ENCODE data around the gene NBEAL1.
"Not testable (repeated sequence)": the region's sequence is repeated elsewhere in the genome, so short reads cannot be mapped to it uniquely, and the experiment has no call there.

The NBEAL1 gene

DNA sequence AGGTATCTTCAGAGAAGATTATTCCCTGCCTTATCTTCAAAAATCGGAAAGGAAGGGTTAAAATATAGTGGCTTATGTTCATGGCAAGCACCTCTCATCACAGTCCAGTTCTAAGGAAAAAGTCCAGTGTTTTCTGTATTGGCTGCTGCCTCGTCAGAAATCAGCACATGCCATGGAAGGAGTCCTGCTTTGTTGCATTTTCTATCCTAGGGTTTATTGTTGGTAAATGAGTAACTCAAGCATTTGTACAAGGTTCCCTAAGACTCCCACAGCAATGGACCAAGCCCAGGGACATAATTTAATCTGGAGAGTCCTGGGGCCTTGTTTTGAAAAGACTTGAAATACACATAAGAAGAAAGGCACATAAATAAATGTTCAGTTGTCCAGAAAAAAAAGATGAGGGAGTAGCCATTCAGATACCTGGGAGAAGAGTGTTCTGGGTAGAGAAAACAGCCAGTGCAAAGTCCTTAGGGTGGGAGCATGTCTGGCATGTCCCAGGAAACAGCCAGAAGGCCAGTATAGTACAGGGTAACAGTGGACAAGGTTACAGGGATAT is 26.4 kb downstream of the NBEAL1 start:
- DNase-seq = no peak

DNA sequence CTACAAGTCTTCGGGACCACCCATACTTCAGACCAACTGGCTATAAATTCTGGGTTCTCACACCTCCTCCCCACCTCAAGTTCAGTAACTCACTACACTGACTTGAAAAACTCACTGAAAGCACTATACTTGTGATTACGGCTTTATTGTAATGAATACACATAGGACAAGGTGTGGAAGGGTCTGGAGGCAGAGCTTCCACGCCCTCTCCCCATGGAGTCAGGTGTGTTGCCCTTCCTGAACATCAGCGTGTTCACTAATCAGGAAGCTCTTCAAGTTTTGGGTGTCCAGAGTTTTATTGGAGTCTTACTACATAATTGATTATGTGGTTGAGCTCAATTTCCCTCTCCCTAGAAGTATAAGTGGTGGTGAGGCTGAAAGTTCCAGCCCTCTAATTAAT is 27.5 kb downstream of the NBEAL1 start:
- DNase-seq = no peak

DNA sequence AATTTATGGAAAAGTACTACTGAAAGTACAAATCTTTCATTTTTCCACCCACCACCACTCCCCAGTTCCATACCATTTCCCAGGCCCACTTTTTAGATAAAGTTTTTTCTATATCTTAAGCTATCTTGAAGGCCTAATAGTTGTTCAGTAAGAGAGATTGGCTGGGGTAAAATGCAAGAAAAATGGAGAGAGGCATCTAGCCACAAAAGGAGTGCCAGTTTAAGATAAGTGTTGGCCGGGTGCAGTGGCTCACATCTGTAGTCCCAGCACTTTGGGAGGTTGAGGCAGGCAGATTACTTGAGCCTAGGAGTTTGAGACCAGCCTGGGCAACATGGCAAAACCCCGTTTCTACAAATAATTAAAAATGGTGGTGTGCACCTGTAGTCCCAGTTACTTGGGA is 28.6 kb downstream of the NBEAL1 start:
- no peak for DNase-seq

DNA sequence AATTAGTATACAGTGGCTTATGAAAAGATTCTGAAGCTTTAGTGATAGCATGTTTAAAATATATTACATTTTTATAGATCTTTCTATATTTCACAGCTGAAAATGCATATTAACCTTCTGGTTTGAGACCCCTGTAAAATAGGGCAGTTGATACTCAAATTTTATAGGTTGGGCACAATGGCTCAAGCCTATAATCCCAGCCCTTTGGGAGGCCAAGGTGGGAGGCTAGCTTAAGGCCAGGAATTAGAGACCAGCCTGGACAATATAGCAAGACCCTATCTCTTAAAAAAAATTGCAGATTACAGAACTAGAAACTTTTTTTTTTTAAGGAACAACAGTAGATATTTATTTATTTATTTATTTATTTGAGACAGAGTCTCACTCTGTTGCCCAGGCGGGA is 31.2 kb downstream of the NBEAL1 start:
- no peak for DNase-seq

DNA sequence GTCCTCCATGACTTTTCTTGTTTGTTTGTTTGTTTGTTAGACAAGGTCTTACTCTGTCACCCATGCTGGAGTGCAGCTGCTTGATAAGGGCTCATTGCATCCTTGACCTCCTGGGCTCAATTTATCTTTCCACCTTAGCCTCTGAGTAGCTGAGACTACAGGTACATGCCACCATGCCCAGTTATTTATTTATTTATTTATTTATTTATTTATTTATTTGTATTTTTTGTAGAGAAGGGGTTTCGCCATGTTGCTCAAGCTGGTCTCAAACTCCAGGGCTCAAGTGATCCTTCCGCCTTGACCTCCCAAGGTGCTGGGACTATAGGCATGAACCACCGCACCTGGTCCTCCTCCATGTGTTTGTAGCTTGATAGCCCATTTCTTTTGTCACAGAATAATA is 37.9 kb downstream of the NBEAL1 start:
- DNase-seq = no peak

DNA sequence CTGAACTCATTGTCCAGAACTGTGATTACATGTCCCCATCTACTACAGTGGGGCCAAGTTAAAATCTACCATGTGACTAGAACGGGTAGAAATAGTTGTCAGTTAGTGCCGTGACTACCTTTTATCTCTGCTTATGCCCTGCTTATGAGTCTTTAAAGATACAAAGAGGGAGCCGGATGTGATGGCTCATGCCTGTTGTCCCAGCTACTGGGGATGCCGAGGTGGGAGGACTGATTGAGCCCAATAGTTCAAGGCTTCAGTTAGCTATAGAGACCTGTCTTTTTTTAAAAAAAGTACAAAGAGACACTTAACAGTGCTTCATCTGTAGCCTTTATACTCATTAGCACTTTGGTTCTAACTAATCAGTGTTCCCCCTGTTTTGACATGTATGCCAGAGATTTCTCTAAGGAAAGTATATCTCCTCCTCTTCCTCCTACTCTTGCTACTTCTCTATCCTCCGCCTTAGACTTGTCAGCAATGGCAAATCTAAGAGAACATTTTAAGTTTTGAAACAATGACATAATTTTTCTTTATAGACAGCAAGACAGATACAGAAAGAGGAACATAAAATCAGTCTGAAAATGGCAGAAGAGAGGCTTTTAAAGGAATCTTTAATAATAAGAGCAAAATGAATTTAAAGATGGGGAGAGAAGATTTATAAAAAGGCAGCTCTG is 45.0 kb downstream of the NBEAL1 start:
- no peak for DNase-seq

DNA sequence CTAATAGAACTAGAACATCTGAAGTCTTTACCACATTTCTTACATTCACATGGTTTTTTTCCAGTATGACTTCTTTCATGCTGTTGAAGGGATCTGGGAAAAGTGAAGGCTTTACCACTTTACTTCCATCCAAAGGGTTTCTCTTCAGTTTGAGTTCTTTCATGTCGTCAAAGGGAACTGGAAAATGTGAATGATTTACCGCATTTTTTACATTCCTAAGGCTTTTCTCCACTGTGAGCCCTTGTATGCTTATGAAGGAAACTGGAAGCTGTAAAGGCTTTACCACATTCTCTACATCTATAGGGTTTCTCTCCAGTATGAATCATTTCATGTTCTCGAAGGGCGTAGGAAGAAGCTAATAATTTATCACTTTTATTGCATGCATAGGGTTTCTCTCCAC is 46.7 kb downstream of the NBEAL1 start:
- no peak for DNase-seq

DNA sequence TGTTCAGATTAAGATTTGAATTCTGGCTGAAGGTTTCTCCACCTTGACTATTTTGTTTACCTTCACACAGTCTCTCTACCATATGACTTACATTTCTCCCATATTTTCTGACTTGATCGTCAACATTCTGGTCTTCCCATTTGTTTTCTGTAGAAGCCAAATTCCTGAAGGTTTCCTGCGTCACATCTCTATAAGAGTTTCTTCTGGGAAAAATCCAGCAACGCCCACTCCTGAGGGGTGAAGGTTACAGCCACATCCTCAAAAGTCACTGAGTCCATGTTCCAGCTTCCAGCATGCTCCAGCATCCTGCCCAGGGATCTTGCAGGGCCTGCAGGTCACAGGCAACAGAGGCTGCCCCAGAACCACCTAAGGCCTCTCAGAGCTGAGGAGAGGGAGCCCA is 47.5 kb downstream of the NBEAL1 start:
- DNase-seq = no peak

DNA sequence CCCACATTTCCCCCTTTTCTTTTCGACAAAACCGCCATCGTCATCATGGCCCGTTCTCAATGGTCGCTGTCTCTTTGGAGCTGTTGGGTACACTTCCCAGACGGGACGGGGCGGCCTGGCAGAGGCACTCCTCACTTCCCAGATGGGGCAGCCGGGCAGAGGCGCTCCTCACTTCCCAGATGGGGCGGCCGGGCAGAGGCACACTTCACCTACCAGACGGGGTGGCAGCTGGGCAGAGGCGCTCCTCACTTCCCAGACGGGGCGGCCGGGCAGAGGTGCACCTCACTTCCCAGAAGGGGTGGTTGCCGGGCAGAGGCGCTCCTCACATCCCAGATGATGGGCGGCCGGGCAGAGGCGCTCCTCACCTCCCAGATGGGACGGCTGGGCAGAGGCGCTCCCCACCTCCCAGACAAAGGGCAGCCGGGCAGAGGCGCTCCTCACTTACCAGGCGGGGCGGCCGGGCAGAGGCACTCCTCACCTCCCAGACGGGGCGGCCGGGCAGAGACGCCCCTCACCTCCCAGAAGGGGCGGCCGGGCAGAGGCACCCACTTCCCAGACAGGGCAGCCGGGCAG is 51.9 kb downstream of the NBEAL1 start:
- not testable (repeated sequence) for DNase-seq

DNA sequence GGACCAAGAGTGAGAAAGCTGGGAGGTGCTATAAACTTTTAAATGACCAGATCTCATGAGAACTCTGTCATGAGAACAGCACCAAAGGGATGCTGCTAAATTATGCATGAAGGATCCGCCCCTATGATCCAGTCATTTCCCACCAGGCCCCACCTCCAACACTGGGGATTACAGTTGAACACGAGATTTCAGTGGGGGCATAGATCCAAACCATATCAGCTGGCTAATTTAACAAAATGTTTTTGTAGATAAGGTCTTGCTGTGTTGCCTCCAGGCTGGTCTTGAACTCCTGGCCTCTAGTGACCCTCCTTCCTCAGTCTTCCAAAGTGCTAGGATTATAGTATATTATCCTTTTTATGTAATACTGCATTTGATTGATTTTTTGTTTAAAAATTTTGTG is 56.0 kb downstream of the NBEAL1 start:
- no peak for DNase-seq

DNA sequence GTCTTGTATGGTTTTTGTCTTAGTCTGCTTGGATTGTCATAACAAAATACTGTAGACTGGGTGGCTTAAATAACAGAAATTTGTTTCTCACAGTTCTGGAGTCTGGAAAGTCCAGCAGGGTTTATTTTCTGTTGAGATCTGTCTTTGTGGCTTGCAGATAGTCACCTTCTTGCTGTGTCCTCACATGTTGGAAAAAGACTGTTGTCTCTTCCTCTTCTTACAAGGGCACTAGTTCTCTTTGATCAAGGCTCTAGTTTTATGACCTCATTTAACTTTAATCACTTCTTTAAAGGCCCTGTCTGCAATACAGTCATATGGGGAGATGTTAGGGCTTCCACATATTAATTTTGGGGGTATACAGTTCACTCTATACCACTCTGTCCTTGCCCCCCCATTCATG is 56.5 kb downstream of the NBEAL1 start:
- DNase-seq = no peak

DNA sequence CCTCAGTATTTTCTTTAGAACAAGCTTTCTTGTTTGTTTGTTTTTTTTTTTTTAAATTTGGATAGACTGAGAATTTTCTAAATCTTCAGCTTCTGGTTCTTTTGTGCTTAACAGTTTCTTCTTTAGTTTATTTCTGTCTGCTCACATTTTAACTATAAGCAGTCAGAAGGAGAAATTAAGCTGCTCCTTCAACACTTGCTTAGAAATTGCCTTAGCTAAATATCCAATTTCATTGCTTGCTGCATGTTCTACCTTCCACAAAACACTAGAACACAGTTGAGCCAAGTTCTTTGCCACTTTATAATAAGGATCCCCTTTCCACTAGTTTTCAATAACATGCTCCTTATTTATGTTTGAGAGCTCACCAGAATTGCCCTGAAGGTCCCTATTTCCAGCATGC is 57.7 kb downstream of the NBEAL1 start:
- no peak for DNase-seq

DNA sequence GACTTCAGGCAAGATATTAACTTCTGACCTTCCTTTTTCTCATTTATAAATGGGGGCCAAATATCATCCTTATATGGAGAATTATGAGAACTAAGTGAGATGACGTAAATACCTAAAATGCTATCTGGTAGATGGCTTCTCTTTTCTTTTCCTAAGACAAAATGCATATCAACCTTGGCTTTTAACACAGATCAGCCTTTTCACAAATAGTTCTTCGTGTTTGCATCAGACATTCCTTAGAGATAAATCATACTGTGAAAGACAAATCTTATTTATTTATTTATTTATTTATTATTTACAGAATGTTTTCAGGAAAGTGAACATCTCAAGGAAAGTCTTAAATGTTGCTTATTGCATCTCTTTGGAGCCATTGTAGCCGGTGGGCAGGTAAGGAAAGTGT is 62.8 kb downstream of the NBEAL1 start:
- no peak for DNase-seq

DNA sequence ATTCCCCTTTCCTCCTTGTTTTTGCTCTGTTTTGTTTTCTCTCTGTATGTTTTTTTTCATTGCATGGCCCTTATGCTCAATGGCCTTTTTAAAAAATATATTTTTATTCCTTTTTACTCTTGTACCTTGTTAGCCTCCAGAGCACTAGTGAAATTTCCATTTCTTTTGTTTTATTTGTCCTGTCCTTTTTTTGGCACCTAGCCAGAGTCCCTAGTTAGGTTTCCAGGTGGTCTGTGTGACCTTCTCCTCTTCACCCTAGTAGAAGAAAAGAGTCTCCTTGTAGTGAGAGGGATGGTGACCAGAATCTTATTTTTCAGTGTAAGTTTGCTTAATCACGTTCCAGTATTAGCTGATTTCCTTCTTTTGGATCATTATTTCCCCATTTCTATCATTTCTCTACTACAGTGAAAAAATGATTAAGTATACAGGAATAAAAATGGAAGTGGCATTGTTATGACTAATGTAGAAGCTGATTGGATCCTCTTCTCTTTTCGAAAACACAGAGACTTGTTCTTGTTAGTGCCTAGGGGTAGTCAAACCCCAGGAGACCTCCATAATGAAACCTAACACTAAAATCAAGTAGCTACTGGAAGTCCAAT is 65.9 kb downstream of the NBEAL1 start:
- no peak for DNase-seq

DNA sequence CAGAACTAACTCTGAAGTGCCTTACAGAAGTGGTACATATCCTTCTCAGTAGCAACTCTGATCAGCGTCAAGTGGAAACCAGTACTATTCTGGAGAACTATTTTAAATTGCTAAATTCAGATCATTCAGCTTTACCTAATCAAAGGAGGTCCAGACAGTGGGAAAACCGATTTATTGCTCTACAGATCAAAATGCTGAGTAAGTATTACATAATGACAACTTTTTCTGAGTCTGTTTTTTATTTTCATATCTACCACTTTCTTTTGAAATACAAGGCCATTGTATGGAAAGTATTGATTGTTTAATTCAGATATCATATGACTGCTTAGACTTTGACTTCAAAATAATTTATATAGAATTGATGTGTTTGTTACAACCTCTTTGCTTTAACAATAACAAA is 68.7 kb downstream of the NBEAL1 start:
- no peak for DNase-seq

DNA sequence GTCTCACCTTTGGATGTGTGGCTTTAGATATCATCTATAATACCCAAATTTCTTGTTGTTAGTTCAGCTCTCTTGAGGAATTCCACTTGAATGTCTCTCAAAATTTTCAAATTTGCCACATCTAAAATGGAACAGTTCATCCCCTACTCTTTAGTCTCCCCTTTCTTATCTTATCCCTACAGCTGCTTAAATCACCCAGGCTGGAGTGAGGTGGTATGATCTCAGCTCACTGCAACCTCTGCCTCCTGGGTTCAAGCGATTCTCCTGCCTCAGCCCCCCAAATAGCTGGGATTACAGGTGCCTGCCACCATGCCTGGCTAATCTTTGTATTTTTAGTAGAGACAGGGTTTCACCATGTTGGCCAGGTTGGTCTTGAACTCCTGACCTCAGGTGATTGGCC is 71.7 kb downstream of the NBEAL1 start:
- DNase-seq = not testable (repeated sequence)

DNA sequence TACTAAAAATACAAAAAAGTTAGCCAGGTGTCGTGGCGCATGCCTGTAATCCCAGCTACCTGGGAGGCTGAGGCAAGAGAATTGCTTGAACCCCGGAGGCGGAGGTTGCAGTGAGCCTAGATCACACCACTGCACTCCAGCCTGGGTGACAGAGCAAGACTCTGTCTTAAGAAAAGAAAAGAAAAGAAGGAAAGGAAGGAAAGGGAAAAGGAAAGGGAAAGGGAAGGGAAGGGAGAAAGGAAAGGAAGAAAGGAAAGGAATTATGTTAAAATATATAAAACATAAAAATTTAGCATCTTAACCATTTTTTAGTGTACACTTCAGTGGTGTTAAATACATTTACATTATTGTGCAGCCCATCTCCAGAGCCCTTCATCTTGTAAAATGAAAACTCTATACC is 76.0 kb downstream of the NBEAL1 start:
- not testable (repeated sequence) for DNase-seq

DNA sequence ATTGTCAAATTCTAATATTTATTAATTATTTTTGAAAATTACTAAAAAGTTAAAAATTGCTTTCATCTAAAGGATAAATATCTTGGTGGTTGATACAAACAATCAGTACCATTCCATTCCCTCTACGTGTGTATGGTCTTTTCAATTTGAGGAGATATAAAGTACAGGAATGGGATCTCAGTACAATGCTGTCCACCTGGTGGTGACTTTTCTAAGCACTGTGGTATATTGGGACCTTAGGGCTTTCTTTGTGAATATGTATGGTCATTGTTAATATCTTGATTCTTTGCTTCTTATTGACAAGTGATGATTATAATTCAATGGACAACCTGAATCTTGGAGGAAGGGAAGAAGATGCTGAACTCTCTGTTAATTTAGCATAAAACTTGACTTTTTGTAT is 83.1 kb downstream of the NBEAL1 start:
- DNase-seq = no peak

DNA sequence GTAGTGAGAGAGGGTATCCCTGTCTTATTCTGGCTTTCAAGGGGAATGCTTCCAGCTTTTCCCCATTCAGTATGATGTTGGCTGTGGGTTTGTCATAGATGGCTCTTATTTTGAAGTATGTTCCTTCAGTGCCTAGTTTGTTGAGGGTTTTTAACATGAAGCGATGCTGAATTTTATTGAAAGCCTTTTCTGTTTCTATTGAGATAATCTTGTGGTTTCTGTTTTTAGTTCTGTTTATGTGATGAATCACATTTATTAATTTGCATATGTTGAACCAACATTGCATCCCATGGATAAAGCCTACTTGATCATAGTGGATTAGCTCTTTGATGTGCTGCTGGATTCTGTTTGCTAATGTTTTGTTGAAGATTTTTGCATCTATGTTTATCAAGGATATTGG is 87.7 kb downstream of the NBEAL1 start:
- DNase-seq = not testable (repeated sequence)

DNA sequence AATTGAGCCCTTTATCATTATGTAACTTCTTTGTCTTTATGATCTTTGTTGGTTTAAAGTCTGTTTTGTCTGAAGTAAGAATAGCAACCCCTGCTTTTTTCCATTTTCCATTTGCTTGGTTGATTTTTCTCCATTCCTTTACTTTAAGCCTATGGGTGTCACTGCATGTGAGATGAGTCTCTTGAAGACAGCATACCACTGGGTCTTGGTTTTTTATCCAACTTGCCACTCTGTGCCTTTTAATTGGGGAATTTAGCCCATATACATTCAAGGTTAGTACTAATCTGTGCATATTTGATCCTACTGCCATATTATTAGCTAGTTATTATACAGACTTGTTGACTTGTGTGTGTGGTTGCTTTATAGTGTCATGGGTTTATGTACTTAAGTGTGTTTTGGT is 89.6 kb downstream of the NBEAL1 start:
- DNase-seq = no peak

DNA sequence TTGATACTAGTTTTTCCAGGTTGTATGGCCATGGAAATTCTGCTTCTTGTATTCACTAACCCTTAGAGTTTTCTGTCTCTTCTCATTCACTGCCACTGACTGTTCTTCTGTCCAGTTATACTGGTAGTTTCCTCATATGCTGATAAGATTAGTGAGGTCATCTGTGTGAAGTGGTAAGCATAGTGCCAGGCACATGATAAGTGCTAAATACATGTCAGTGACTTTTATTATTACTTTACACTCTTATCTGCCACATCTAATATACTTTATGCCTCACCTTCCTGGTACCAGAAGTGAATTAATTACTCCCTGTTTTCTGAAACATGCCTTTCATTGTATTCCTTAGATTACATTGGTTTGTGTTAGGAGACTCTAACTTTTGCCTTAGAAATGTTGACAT is 91.3 kb downstream of the NBEAL1 start:
- DNase-seq = no peak

DNA sequence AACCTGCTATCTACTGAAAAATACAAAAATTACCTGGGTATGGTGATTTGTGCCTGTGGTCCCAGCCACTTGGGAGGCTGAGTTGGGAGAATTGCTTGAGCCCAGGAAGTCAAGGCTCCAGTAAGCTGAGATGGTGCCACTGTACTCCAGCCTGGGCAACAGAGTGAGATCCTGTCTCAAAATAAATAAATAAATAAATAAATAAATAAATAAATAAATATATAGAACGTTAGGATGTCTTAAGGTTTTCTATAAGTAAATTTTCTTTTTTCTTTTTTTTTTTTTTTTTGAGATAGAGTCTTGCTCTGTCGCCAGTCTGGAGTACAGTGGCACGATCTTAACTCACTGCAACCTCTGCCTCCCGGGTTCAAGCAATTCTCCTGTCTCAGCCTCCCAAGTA is 95.8 kb downstream of the NBEAL1 start:
- not testable (repeated sequence) for DNase-seq

DNA sequence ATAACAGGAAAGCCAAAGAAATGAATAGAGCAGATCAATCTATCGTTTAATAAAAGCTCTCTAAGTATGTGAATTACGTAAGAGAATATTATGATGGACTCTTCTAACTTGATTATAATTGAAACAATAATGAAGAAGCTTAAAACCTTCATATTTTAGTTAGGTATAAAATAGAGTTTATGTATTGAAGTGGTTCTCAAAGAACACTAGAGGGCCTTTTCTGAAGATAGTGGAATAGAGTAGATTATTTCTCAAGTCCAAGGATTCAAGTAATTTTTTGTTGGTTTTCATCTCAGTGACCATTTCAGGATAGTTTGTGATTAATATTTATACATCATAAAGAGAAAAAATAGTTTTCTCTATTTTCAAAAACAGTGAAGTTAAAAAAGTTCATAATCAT is 97.7 kb downstream of the NBEAL1 start:
- DNase-seq = no peak

DNA sequence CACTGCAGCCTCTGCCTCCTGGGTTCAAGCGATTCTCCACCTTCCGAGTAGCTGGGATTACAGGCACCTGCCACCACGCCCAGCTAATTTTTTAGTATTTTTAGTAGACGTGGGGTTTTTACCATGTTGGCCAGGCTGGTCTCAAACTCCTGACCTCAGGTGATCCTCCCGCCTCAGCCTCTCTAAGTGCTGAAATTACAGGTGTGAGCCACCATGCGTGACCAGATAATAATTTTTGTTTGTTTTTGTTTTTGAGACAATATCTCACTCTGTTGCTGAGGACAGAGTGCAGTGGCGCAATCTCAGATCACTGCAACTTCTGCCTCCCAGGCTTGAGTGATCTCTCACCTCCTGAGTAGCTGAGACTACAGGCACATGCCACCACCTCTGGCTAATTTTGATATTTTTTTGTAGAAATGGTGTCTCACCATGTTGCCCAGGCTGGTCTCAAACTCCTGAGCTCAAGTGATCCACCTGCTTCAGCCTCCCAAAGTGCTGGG is 100.6 kb downstream of the NBEAL1 start:
- not testable (repeated sequence) for DNase-seq

Measured in COR-L47 (cell line).